OCI-LY3 (cell line): ENCODE measurements around the gene TRIP10.
"Not testable (repeated sequence)": the region's sequence is repeated elsewhere in the genome, so short reads cannot be mapped to it uniquely, and the experiment has no call there.

Source experiments
- H2AFZ ChIP-seq: fragments of 200-600, 300-600 bp; shearing (Covaris generic); 2 replicates; pipeline ENCODE4 v1.6.0; 2014; ENCODE audit warnings: antibody characterized with exemption, low read depth, low read length
- H3K27ac ChIP-seq: fragments of 200-600, 300-600 bp; sonication (generic); 2 replicates; pipeline ENCODE4 v1.5.1; 2014; ENCODE audit warnings: mild to moderate bottlenecking, low read length, moderate library complexity, mixed read lengths
- H3K27me3 ChIP-seq: fragments of 200-600, 300-600 bp; sonication (generic); 2 replicates; pipeline ENCODE4 v1.6.1; 2014; ENCODE audit warnings: low read depth, low read length, mixed read lengths
- H3K36me3 ChIP-seq: fragments of 200-600, 300-600 bp; sonication (generic); replicated peaks from 2 replicates; pipeline ENCODE3; 2014; ENCODE audit warnings: low read depth, low read length, mixed read lengths
- H3K4me1 ChIP-seq: fragments of 300-600, 200-600 bp; sonication (generic); 2 replicates; pipeline ENCODE4 v1.6.1; 2014; ENCODE audit warnings: low read length, mixed read lengths
- H3K4me2 ChIP-seq: fragments of 200-600, 300-600 bp; sonication (generic); 2 replicates; pipeline ENCODE4 v1.6.1; 2014; ENCODE audit warnings: low read length, mixed read lengths
- H3K4me3 ChIP-seq: fragments of 300-600, 200-600 bp; sonication (generic); 2 replicates; pipeline ENCODE4 v1.5.1; 2014; ENCODE audit warnings: antibody characterized with exemption, mild to moderate bottlenecking, low read length, moderate library complexity
- H3K79me2 ChIP-seq: fragments of 300-600, 200-600 bp; shearing (Covaris generic); 2 replicates; pipeline ENCODE4 v1.6.1; 2014; ENCODE audit warnings: mild to moderate bottlenecking, low read length, mixed read lengths
- H3K9ac ChIP-seq: fragments of 300-600, 200-600 bp; shearing (Covaris generic); 2 replicates; pipeline ENCODE4 v1.6.0; 2014; ENCODE audit warnings: mild to moderate bottlenecking, low read length, moderate library complexity
- H3K9me3 ChIP-seq: fragments of 200-600, 300-600 bp; shearing (Covaris generic); 2 replicates; pipeline ENCODE4 v1.6.1; 2014; ENCODE audit warnings: low read length, mixed read lengths; ENCODE audit not compliant: insufficient read depth
- H4K20me1 ChIP-seq: fragments of 200-600, 300-600 bp; sonication (generic); 2 replicates; pipeline ENCODE4 v1.6.1; 2016; ENCODE audit warnings: low read length, mixed read lengths; ENCODE audit not compliant: insufficient read depth
- CTCF ChIP-seq: fragments of 200-600, 300-600 bp; sonication (generic); IDR thresholded peaks from 2 replicates; pipeline ENCODE4 v1.5.1; 2014; ENCODE audit warnings: antibody characterized with exemption, low read length, low read depth
- EZH2phosphoT487 ChIP-seq: fragments of 200-600 bp; shearing (Covaris generic); IDR thresholded peaks from 2 replicates; pipeline ENCODE4 v1.6.1; 2018; ENCODE audit warnings: antibody characterized with exemption, mixed run types, low read depth

Gene TRIP10

GRCh38 chr19:6768236-6768785, 28.8 kb downstream of the TRIP10 start:
- no peak for TF ChIP-seq EZH2phosphoT487
- TF ChIP-seq CTCF: no peak
- H3K4me2 ChIP-seq: peak overlapping the region; percentile 88

GRCh38 chr19:6769006-6769619, 29.6 kb downstream of the TRIP10 start:
- H3K4me1 ChIP-seq: peaks cover 35% of the 10 kb centered on the region
- H2AFZ ChIP-seq: no peak overlapping the region
- no peaks in the 10 kb centered on the region for H3K9me3 ChIP-seq
- peaks cover 6% of the 10 kb centered on the region; the same call in 1 of the 2 replicates for H4K20me1 ChIP-seq
- no peak overlapping the region for H3K4me3 ChIP-seq
- H3K36me3 ChIP-seq: peaks cover 3% of the 10 kb centered on the region
- H3K4me2 ChIP-seq: no peak overlapping the region
- peaks cover 15% of the 10 kb centered on the region for H3K79me2 ChIP-seq
- TF ChIP-seq CTCF: peak; percentile 49
- TF ChIP-seq EZH2phosphoT487: no peak
- H3K9ac ChIP-seq: no peak overlapping the region
- H3K27me3 ChIP-seq: no peaks in the 10 kb centered on the region; the same call in 1 of the 2 replicates
- no peak overlapping the region for H3K27ac ChIP-seq

More at GRCh38 chr19:6768236-6768785, 28.8 kb downstream of the TRIP10 start:
- no peaks in the 10 kb centered on the region for H4K20me1 ChIP-seq
- peaks cover 32% of the 10 kb centered on the region for H3K4me1 ChIP-seq
- H3K36me3 ChIP-seq: peaks cover 3% of the 10 kb centered on the region
- peak overlapping the region; percentile 62 for H3K9ac ChIP-seq
- peak overlapping the region; percentile 27; the same call in 1 of the 2 replicates for H2AFZ ChIP-seq
- H3K27ac ChIP-seq: peak overlapping the region; percentile 43
- no peaks in the 10 kb centered on the region for H3K9me3 ChIP-seq
- peaks cover 8% of the 10 kb centered on the region for H3K79me2 ChIP-seq
- peak overlapping the region; percentile 86 for H3K4me3 ChIP-seq
- H3K27me3 ChIP-seq: no peaks in the 10 kb centered on the region; the same call in 1 of the 2 replicates

- not testable (repeated sequence) for H3K9me3 ChIP-seq, H3K4me3 ChIP-seq, H3K9ac ChIP-seq, H3K27me3 ChIP-seq, H2AFZ ChIP-seq
- peaks cover 39% of the 10 kb centered on the region for H3K79me2 ChIP-seq
- H4K20me1 ChIP-seq: peaks cover 26% of the 10 kb centered on the region
- H3K27ac ChIP-seq: peak overlapping the region; percentile 87
- 0 out of 2 replicates have a peak overlapping the region, but pooled peaks have one; percentile 82 for H3K4me2 ChIP-seq
- H3K4me1 ChIP-seq: peaks cover 36% of the 10 kb centered on the region
- H3K36me3 ChIP-seq: peaks cover 14% of the 10 kb centered on the region
Observed at GRCh38 chr19:6771648-6772027, 32.2 kb downstream of the TRIP10 start.

- Histone ChIP-seq H4K20me1 (peaks cover 32% of the 10 kb centered on the region), H3K79me2 (peaks cover 45% of the 10 kb centered on the region), H2AFZ (peak within 1 kb of the TSS; percentile 24; the same call in 1 of the 2 replicates), H3K4me3 (peak within 1 kb of the TSS; percentile 88), H3K9ac (peak within 1 kb of the TSS; percentile 99), H3K4me2 (peak within 1 kb of the TSS; percentile 82), H3K4me1 (peaks cover 32% of the 10 kb centered on the region), H3K9me3 (no peaks in the 10 kb centered on the region), H3K36me3 (peaks cover 17% of the 10 kb centered on the region), H3K27me3 (no peaks in the 10 kb centered on the region), H3K27ac (peak within 1 kb of the TSS; percentile 87)
- TF ChIP-seq EZH2phosphoT487 (no peak), CTCF (peak; percentile 52)
Observed at GRCh38 chr19:6772028-6772865, 32.8 kb downstream of the TRIP10 start, which contains the start of gene VAV1. Gene VAV1, plus strand, starts transcription at chr19:6772708. Its CDS starts 100 bp downstream, at chr19:6772808.
